Measurements from ENCODE around the gene SEMA5A. TPM values are rescaled to one million over a fixed set of nuclear protein-coding genes. Genes with fewer than 3 reads are reported as not detected.

SEMA5A gene
- total RNA-seq, 2 experiments from 2014 or later, result 1.1 to 1.7 TPM

- H3K4me3 Mint-ChIP-seq, result no peak overlapping the region
- no peaks in the 10 kb centered on the region for H3K36me3 Mint-ChIP-seq (ENCODE audit: low read depth)
- H3K27me3 Mint-ChIP-seq, result no peaks in the 10 kb centered on the region
- no peak for DNase-seq
- H3K9me3 Mint-ChIP-seq, result peaks cover 8% of the 10 kb centered on the region
- no peaks in the 10 kb centered on the region for H3K4me1 Mint-ChIP-seq
- POLR2A ChIA-PET, result no interaction called here
- CTCF ChIA-PET, result no interaction called here
- no peak overlapping the region for H3K27ac Mint-ChIP-seq
Observed at GRCh38 chr5:9040475-9040874, 505.4 kb downstream of the SEMA5A start.

GRCh38 chr5:9037048-9037447 is 508.8 kb downstream of the SEMA5A start:
- DNase-seq, result no peak
- no peak overlapping the region for H3K4me3 Mint-ChIP-seq

GRCh38 chr5:9035346-9035745 is 510.5 kb downstream of the SEMA5A start:
- DNase-seq, result no peak
- POLR2A ChIA-PET, result no interaction called here
- Mint-ChIP-seq H3K9me3 (peaks cover 6% of the 10 kb centered on the region), H3K4me3 (no peak overlapping the region), H3K27me3 (no peaks in the 10 kb centered on the region), H3K27ac (no peak overlapping the region), H3K4me1 (no peaks in the 10 kb centered on the region), H3K36me3 (ENCODE audit: low read depth) (no peaks in the 10 kb centered on the region)
- CTCF ChIA-PET, result no interaction called here

More at GRCh38 chr5:9037048-9037447, 508.8 kb downstream of the SEMA5A start:
- Mint-ChIP-seq H3K9me3 (peaks cover 6% of the 10 kb centered on the region), H3K27ac (no peak overlapping the region), H3K4me1 (no peaks in the 10 kb centered on the region), H3K27me3 (no peaks in the 10 kb centered on the region), H3K36me3 (ENCODE audit: low read depth) (no peaks in the 10 kb centered on the region)
- ChIA-PET CTCF (no interaction called here), POLR2A (no interaction called here)

GRCh38 chr5:9034649-9035048 is 511.2 kb downstream of the SEMA5A start:
- H3K4me1 Mint-ChIP-seq, result no peaks in the 10 kb centered on the region
- peaks cover 6% of the 10 kb centered on the region for H3K9me3 Mint-ChIP-seq
- CTCF ChIA-PET, result no interaction called here
- no peaks in the 10 kb centered on the region for H3K36me3 Mint-ChIP-seq (ENCODE audit: low read depth)
- POLR2A ChIA-PET, result no interaction called here
- DNase-seq, result no peak
- H3K27me3 Mint-ChIP-seq, result no peaks in the 10 kb centered on the region
- H3K4me3 Mint-ChIP-seq, result no peak overlapping the region
- no peak overlapping the region for H3K27ac Mint-ChIP-seq

- H3K4me3 Mint-ChIP-seq, result no peak overlapping the region
- no peak overlapping the region for H3K27ac Mint-ChIP-seq
- H3K27me3 Mint-ChIP-seq, result no peaks in the 10 kb centered on the region
- no peak for DNase-seq
- ChIA-PET CTCF (no interaction called here), POLR2A (no interaction called here)
- H3K36me3 Mint-ChIP-seq (ENCODE audit: low read depth), result no peaks in the 10 kb centered on the region
- peaks cover 9% of the 10 kb centered on the region for H3K9me3 Mint-ChIP-seq
- no peaks in the 10 kb centered on the region for H3K4me1 Mint-ChIP-seq
Observed at GRCh38 chr5:9033524-9033923, 512.4 kb downstream of the SEMA5A start.

- no peak overlapping the region for H3K4me3 Mint-ChIP-seq
- CTCF ChIA-PET, result no interaction called here
- DNase-seq, result no peak
- no peaks in the 10 kb centered on the region for H3K4me1 Mint-ChIP-seq
- H3K27me3 Mint-ChIP-seq, result no peaks in the 10 kb centered on the region
- H3K36me3 Mint-ChIP-seq (ENCODE audit: low read depth), result no peaks in the 10 kb centered on the region
- H3K27ac Mint-ChIP-seq, result no peak overlapping the region
- POLR2A ChIA-PET, result no interaction called here
- peaks cover 22% of the 10 kb centered on the region for H3K9me3 Mint-ChIP-seq
Observed at GRCh38 chr5:9025942-9026341, 519.9 kb downstream of the SEMA5A start.

- Mint-ChIP-seq H3K4me1 (no peaks in the 10 kb centered on the region), H3K27me3 (no peaks in the 10 kb centered on the region), H3K36me3 (ENCODE audit: low read depth) (no peaks in the 10 kb centered on the region), H3K27ac (no peak overlapping the region), H3K4me3 (no peak overlapping the region), H3K9me3 (peaks cover 13% of the 10 kb centered on the region)
- POLR2A ChIA-PET, result no interaction called here
- no peak for DNase-seq
- CTCF ChIA-PET, result no interaction called here
Observed at GRCh38 chr5:9020996-9021395, 524.9 kb downstream of the SEMA5A start.

- ChIA-PET CTCF (no interaction called here), POLR2A (no interaction called here)
- Mint-ChIP-seq H3K27me3 (no peaks in the 10 kb centered on the region), H3K27ac (no peak overlapping the region), H3K9me3 (peaks cover 6% of the 10 kb centered on the region), H3K36me3 (ENCODE audit: low read depth) (no peaks in the 10 kb centered on the region), H3K4me3 (no peak overlapping the region), H3K4me1 (no peaks in the 10 kb centered on the region)
- DNase-seq, result no peak
Observed at GRCh38 chr5:9015937-9016270, 530.0 kb downstream of the SEMA5A start.

- peaks cover 6% of the 10 kb centered on the region for H3K9me3 Mint-ChIP-seq
Observed at GRCh38 chr5:9015260-9015936, 530.5 kb downstream of the SEMA5A start.

GRCh38 chr5:9013147-9013546 is 532.7 kb downstream of the SEMA5A start:
- H3K9me3 Mint-ChIP-seq, result peaks cover 12% of the 10 kb centered on the region
- DNase-seq, result no peak
- CTCF ChIA-PET, result no interaction called here
- no peaks in the 10 kb centered on the region for H3K4me1 Mint-ChIP-seq
- no peak overlapping the region for H3K27ac Mint-ChIP-seq
- POLR2A ChIA-PET, result no interaction called here
- no peak overlapping the region for H3K4me3 Mint-ChIP-seq
- H3K27me3 Mint-ChIP-seq, result no peaks in the 10 kb centered on the region
- H3K36me3 Mint-ChIP-seq (ENCODE audit: low read depth), result no peaks in the 10 kb centered on the region

More at GRCh38 chr5:9015260-9015936, 530.5 kb downstream of the SEMA5A start:
- no peaks in the 10 kb centered on the region for H3K4me1 Mint-ChIP-seq
- no peaks in the 10 kb centered on the region for H3K27me3 Mint-ChIP-seq
- no peak overlapping the region for H3K27ac Mint-ChIP-seq
- no peak for DNase-seq
- ChIA-PET POLR2A (no interaction called here), CTCF (no interaction called here)
- no peak overlapping the region for H3K4me3 Mint-ChIP-seq
- H3K36me3 Mint-ChIP-seq (ENCODE audit: low read depth), result no peaks in the 10 kb centered on the region

- Mint-ChIP-seq H3K9me3 (peaks cover 18% of the 10 kb centered on the region), H3K4me3 (no peak overlapping the region), H3K36me3 (ENCODE audit: low read depth) (no peaks in the 10 kb centered on the region), H3K27me3 (no peaks in the 10 kb centered on the region), H3K4me1 (no peaks in the 10 kb centered on the region), H3K27ac (no peak overlapping the region)
- ChIA-PET CTCF (no interaction called here), POLR2A (no interaction called here)
- DNase-seq, result no peak
Observed at GRCh38 chr5:9009931-9010651, 535.8 kb downstream of the SEMA5A start.

- H3K9me3 Mint-ChIP-seq, result no peaks in the 10 kb centered on the region
- no peaks in the 10 kb centered on the region for H3K4me1 Mint-ChIP-seq
- no peak overlapping the region for H3K27ac Mint-ChIP-seq
- CTCF ChIA-PET, result no interaction called here
- H3K27me3 Mint-ChIP-seq, result no peaks in the 10 kb centered on the region
- DNase-seq, result no peak
- POLR2A ChIA-PET, result no interaction called here
- H3K4me3 Mint-ChIP-seq, result no peak overlapping the region
- no peaks in the 10 kb centered on the region for H3K36me3 Mint-ChIP-seq (ENCODE audit: low read depth)
Observed at GRCh38 chr5:8997542-8998070, 548.3 kb downstream of the SEMA5A start.

- Mint-ChIP-seq H3K36me3 (ENCODE audit: low read depth) (no peaks in the 10 kb centered on the region), H3K27me3 (no peaks in the 10 kb centered on the region), H3K9me3 (no peaks in the 10 kb centered on the region), H3K4me1 (no peaks in the 10 kb centered on the region), H3K27ac (no peak overlapping the region), H3K4me3 (no peak overlapping the region)
- ChIA-PET POLR2A (no interaction called here), CTCF (no interaction called here)
- DNase-seq, result no peak
Observed at GRCh38 chr5:8993031-8993430, 552.8 kb downstream of the SEMA5A start.

Measured in activated CD4-positive, alpha-beta memory T cell treated with anti-CD3 and anti-CD28 coated beads, Interleukin-2, amount 10 ng/mL, durations not matched to agents 7 days and 5 days (primary cell).